ENCODE data around the gene DUSP8.

DNA sequence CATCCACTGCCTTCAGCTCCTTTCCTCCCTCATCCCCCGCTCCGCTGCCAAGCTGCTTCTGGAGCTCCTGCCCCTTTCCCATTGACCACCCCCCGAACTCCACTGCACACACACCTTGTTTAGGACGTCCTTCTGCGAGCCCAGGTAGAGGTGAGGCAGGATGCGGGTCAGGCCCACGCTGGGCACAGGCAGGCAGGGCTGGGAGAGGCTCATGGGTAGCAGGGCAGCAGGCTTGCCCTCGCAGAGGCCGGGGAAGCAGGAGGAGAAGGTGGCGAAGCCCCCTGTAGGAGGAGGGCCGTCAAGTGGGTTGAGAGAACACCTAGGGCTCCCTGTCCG, 13.3 kb downstream of the DUSP8 start:
- TF ChIP-seq POLR2AphosphoS5 (IDR thresholded peaks at IDR 0.05; ENCODE audit: borderline replicate concordance, low read depth, low read length) (no peak), EZH2 (IDR thresholded peaks at IDR 0.05) (no peak), FOXP2 (optimal IDR thresholded peaks at IDR 0.05; ENCODE audit: control extremely low read depth, extremely low read length, insufficient read depth) (no peak)
